GM12864 (cell line): ENCODE results near the gene SERPINB1.

ENCODE experiments used
- DNase-seq: peaks from one replicate; pipeline ENCODE4 v3.0.0-alpha.2; 2011; ENCODE audit warnings: low read depth
- H3K4me3 ChIP-seq: 2 replicates; pipeline ENCODE4 v1.5.1; 2011; ENCODE audit warnings: mild to moderate bottlenecking, low read depth, low read length, control low read depth
- CTCF ChIP-seq: IDR thresholded peaks from 2 replicates; pipeline ENCODE4 v1.5.1; 2011; ENCODE audit warnings: low read depth, mild to moderate bottlenecking, moderate library complexity, low read length, control low read depth, inconsistent platforms; ENCODE audit errors: missing control alignments

Gene SERPINB1

GRCh38 chr6:2843138-2843740, 1.6 kb upstream of the SERPINB1 start:
- TF ChIP-seq CTCF = no peak
- H3K4me3 ChIP-seq = no peak overlapping the region
- no peak for DNase-seq

GRCh38 chr6:2842139-2842552, 483 bp upstream of the SERPINB1 start:
- DNase-seq = no peak
- no peak overlapping the region for H3K4me3 ChIP-seq

GRCh38 chr6:2840749-2841061, 958 bp downstream of the SERPINB1 start:
- no peak for TF ChIP-seq CTCF
- no peak for DNase-seq
- H3K4me3 ChIP-seq = no peak overlapping the region

More at GRCh38 chr6:2842139-2842552, 483 bp upstream of the SERPINB1 start:
- TF ChIP-seq CTCF = no peak

- H3K4me3 ChIP-seq = no peak overlapping the region
- no peak for TF ChIP-seq CTCF
Observed at GRCh38 chr6:2839982-2840748, 1.5 kb downstream of the SERPINB1 start.

GRCh38 chr6:2839195-2839981, 2.3 kb downstream of the SERPINB1 start:
- no peak for TF ChIP-seq CTCF
- no peak overlapping the region for H3K4me3 ChIP-seq
- DNase-seq = no peak

More at GRCh38 chr6:2839982-2840748, 1.5 kb downstream of the SERPINB1 start:
- no peak for DNase-seq

- no peak for DNase-seq
- no peak overlapping the region for H3K4me3 ChIP-seq
- no peak for TF ChIP-seq CTCF
Observed at GRCh38 chr6:2838251-2838650, 3.4 kb downstream of the SERPINB1 start.
